ENCODE measurements around the gene PCNX2.

Gene PCNX2

GRCh38 chr1:233255145-233255544, 40.4 kb downstream of the PCNX2 start:
- DNase-seq: no peak

GRCh38 chr1:233253832-233254331, 41.6 kb downstream of the PCNX2 start:
- no peak for DNase-seq

- peak; percentile 6 for DNase-seq
These were observed 42.2 kb downstream of the PCNX2 start for GRCh38 chr1:233253231-233253831.

- no peak for DNase-seq
These were observed 43.1 kb downstream of the PCNX2 start for GRCh38 chr1:233252441-233252840.

- DNase-seq: no peak
These were observed 44.3 kb downstream of the PCNX2 start for GRCh38 chr1:233251201-233251720.

- no peak for DNase-seq
These were observed 47.5 kb downstream of the PCNX2 start for GRCh38 chr1:233248014-233248413.

- DNase-seq: no peak
These were observed 48.6 kb downstream of the PCNX2 start for GRCh38 chr1:233246965-233247364.

GRCh38 chr1:233245191-233245765, 50.2 kb downstream of the PCNX2 start:
- DNase-seq: no peak

GRCh38 chr1:233244183-233244582, 51.3 kb downstream of the PCNX2 start:
- no peak for DNase-seq

- no peak for DNase-seq
These were observed 52.6 kb downstream of the PCNX2 start for GRCh38 chr1:233242827-233243483.

- no peak for DNase-seq
These were observed 53.8 kb downstream of the PCNX2 start for GRCh38 chr1:233241759-233242158.

- DNase-seq: no peak
These were observed 54.5 kb downstream of the PCNX2 start for GRCh38 chr1:233240829-233241682.

- DNase-seq: no peak
These were observed 55.2 kb downstream of the PCNX2 start for GRCh38 chr1:233240371-233240770.

GRCh38 chr1:233238884-233239431, 56.6 kb downstream of the PCNX2 start:
- DNase-seq: no peak

- no peak for DNase-seq
These were observed 57.9 kb downstream of the PCNX2 start for GRCh38 chr1:233237647-233238046.

GRCh38 chr1:233233508-233234040, 62.0 kb downstream of the PCNX2 start:
- DNase-seq: no peak

GRCh38 chr1:233230011-233230410, 65.5 kb downstream of the PCNX2 start:
- no peak for DNase-seq

- peak; percentile 64 for DNase-seq
These were observed 66.2 kb downstream of the PCNX2 start for GRCh38 chr1:233229288-233229687.

GRCh38 chr1:233227930-233228465, 67.5 kb downstream of the PCNX2 start:
- DNase-seq: no peak

GRCh38 chr1:233224311-233224710, 71.2 kb downstream of the PCNX2 start:
- DNase-seq: no peak

GRCh38 chr1:233217832-233218231, 77.7 kb downstream of the PCNX2 start:
- no peak for DNase-seq

- DNase-seq: no peak
These were observed 79.5 kb downstream of the PCNX2 start for GRCh38 chr1:233216009-233216408.
